Cerebellar cortex (tissue), 1 donor: ENCODE measurements around the gene CKB.
A peak's percentile ranks its signal among the peaks of the same experiment; 100 is the strongest.

Source experiments
- DNase-seq: peaks from one replicate; pipeline ENCODE4 v3.0.0-alpha.2; 2015; ENCODE audit warnings: low spot score

Gene CKB

DNA sequence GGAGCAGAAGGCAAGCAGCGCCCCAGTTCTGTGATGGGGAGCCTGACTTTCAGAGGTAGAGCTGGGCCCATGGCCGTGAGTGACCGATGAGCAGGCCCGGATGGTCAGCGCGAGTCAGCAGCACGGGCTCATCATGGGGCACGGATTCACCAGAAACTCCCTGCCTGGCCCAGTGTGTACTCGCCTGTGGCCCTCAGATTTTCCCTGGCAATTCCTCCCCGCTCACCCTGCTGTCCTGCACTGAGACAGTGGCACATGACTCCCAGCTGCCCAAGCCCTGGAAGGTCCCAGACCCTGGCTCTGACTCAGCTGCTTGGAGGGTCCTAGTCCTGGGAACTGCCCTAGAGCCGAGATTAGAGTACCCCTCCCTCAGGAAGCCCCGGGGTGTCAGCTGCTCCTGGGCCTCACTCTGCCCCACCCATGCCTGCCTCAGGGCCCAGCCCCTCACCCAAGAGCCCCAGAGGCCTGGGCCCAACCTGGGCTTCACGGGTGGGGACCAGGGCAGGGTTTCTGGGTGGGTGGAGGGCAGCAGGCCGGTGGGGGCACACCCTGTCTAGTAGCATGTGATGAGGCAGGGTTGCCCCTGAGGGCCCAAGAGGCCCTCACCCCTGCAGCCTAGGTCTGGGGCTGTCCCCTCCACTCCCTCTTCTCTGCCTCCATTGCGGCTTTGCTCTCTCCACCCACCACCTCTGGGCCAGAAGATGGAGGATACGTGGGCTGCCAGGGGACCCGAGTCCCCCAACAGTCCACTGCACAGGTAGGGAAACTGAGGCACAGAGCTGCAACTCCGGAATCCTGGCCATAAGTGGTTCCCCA lies 14.8 kb upstream of the CKB start:
- DNase-seq = no peak

DNA sequence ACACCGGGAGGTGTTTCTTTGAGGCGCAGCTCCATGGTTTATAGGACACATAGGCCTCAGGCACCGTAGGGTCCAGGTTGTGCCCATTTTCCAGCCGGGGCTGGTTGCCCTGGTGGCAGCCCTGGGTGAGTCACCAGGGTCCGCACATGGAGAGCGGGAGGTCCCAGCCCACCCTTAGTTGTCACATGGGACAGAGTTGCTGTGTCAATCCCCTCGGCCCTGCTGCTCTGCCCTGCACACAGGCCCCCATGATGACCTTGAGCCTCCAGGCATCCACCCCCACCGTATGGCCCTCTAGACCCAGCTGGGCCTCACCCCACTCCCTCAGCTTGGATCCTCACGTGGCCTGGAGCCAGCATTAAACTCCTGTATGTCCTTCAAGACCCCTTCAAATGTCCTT lies 14.1 kb upstream of the CKB start:
- DNase-seq = no peak

DNA sequence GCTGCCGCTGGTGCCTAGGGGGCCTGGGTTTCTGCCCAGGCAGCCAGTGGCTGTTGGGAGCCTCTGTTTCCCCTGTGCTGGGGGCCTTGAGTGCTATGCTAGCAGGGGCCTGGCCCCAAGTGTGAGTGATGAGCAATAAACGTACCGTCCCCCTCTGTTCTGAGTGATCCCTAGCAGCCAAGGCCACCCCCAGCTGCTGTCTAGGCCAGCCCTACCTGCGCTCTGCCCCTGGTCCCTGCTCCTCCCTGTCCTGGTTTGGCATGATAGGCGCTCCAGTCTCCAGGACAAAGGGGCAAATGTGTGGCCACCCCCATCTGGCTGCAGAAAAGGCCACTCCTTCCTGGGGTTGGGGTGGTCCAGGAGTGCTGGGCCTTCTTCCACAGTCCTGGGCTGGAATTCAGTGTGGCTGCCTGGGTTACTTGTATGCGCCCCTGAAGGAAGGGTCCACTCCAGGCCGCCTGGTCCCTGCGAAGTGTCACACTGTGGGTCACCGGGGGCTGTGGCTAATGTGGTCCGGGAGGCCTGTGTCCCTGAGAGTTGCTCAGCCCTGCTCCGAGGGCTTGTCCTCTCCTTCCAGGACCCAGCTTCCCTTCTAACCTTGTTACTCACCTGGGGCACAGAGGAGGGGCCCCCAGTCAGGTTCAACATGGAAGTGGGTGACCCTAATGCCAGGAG lies 13.4 kb upstream of the CKB start:
- DNase-seq = no peak

DNA sequence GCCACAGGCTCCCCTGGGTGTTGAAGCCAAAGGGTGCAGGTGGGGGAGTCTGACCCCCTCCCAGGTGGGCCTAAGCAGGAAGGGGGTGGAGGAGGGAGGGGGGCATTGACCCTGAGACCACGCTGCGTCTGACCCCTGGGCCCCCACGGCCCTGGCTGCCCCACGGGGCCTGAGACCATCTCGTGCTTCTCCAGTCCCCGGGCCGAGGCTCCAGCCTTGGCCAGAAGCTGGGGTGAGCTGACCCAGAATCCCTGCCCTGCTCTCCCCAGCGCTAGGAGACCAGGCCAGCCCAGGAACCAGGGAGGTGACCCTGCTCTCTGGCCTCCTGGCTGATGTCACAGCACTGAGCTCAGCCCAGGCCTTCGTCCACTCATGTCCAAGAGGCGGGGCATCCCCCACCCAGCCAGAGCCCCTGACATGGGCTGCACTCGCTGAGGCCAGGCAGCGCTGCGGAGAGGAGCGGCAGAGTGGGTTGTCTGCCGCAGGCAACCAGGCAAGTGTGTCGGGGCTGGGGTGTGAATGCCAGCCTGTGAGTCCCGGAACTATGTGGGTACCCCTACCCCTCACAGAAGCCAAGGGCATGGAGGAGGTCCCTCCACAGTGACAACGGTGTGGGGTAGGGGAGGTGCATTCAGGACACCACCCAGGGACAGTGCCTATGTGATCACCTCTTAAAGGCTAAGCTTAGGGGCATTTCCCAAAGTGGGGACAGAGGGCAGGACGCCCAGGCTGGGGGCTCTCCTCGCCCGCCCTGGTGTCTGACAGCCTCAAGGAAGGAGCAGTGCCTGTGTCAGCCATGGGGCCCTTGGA lies 12.7 kb upstream of the CKB start:
- no peak for DNase-seq

DNA sequence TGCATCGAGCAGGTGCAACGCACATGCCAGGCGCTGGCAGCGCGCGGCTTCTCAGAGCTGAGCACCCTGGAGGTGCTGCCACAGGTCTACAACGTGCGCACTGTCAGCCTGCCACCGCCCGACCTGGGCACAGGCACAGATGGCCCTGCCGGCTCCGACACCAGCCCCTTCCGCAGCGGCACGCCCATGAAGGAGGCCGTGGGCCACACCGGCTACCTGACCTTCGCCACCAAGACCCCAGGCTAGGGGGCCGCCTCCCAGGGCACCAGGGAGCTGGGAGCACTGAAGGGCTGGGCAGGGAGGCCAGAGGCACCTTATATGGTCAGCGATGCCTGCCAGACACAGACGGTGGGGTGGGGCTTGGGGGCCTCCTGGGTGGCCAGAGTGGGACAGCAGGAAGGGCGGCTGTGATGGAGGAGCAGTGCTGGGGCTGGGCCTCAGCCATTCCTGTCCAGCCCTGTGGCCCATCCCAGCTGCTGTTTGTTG lies 12.0 kb upstream of the CKB start:
- peak; percentile 62 for DNase-seq

DNA sequence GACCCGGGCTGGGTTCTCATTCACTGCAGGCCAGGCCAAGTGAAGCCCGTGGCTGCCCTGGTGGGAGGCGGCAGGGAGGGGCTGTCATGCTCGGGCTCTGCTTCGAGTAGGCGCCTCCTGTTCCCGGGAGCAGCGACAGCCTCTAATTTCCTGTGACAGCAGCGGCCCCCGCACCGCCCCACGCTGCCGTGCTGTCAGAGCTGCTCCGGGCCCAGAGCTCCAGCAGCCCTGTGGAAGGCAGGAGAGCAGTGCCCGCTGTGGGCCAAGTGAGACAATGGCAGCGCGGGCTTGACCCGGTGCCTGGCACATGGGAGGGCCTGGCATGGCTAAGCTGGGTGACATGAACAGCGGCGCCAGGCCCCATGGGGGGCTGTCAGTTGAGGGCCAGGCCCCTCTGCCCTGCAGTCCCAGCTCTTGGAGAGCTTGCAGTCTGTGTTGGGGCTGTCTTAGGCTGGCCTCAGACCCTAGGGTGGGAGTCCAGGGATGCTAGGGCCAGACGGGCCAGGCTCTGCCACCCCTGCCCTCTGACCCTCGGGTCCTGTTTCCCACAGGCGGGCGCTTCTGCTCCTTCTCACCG lies 11.5 kb upstream of the CKB start:
- DNase-seq = peak; percentile 81

DNA sequence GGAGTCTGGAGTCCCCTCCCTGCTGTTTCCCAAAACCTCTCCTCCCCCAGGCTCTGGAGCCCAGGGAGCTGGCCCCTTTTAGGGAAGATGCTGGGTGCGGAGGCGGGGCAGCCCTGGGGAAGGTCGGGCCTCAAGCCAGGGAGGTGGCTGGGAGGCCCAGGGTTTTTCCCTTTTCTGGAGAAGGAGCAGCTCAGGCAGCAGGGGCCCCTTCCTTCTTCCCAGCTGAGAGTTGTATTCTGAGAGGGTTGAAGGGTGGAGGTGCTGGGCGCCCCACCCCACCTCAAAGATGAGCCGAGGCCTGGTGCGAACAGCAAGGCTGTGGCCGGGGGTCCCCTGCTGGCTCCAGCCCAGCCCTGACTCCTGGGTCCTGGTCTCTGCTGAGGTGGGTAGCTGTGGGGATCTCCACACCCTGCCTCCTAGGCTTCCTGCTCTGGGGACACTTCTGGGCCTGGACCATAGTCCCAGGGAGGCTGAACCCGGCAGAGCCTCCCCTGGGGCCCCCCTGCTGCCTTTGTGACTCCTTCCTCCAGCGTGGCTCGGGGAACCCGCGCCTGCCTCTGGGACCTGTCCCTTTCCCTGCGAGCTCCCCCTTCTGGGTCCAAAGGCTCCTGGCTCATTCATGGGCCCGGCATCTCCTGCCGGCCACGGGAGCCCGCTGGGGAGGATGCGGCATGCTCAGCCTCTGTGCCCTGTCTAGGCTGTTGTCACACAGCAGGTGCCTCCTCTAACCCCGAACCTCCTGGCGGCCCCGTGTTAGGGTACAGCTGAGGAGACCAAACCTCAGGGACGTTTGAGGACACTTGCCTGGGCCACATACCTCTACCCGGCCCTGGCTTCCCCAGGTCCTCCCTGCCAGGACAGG lies 10.7 kb upstream of the CKB start:
- DNase-seq = peak; percentile 38

DNA sequence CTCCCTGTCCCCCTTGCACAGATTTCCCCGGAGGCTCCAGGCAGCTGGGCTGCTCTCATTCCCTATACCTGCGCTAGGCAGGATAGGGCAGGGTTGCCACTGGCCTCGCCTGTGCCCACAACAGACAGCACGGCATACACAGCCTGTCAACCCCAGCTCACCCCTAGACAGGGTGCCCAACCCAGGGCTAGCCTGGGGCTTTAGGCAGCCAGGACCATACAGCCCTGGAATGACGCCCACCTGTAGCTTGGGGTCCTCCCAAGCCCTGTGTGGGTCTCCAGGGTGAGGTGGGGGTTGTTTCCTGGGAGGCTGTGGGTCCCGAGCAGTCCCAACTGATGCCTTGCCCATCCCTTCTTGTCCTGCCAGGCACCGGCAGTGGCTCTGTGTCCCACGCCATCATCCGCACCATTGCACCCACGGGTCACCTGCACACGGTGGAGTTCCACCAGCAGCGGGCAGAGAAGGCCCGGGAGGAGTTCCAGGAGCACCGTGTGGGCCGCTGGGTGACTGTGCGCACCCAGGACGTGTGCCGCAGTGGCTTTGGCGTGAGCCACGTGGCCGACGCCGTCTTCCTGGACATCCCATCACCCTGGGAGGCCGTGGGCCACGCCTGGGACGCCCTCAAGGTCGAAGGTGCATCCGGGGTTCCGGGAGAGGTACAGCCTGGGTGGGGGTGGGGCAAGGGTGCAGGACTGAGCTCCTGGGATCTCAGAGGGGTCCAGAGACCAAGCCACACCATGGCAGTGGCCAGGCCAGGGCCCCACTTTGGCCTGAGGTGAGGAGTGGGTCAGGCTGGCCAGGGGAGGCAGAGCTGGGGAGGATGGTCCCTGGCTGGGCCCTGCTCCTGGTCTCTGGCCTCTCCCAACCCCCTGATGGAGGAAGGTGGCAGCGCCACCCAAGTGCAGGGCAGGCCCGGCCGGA lies 9.8 kb upstream of the CKB start:
- no peak for DNase-seq

DNA sequence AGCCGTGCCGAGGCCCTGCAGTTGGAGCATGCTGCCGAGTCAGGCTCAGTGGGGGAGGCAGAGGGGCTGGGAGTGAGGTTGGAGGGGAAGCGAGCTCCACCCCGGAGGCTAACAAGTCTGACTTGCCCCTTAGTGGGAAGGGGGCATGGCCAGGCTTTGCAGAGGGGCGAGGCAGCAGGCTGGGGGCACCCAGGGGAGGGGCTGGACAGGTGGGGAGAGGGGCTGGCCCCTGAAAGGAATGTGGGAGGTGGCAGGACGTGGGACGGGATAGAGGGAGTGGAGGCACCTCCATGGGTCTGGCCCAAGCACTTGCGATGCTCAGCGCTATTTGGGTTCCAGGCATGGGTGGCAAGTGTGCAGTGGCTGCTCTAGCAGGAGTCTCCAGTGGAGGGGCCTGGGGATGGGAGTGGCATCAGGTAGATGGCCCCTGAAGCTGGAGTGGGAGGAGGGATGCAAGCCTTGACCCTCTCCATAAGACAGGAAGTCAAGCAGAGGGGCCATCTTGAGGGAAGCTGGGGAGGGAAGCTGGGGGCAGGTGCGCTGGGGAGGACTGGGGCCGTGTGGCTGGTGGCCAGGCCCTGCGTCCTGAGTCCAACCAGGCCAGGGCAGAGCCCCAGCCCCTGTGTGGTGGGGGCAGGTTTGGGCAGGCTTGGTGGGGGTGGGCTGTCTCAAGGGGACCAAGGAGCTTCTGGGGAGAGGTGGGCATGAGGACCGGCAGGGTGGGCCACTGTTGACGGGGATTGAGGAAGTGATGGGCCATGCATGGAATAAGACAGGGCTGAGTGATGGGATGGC lies 9.0 kb upstream of the CKB start:
- DNase-seq = no peak

DNA sequence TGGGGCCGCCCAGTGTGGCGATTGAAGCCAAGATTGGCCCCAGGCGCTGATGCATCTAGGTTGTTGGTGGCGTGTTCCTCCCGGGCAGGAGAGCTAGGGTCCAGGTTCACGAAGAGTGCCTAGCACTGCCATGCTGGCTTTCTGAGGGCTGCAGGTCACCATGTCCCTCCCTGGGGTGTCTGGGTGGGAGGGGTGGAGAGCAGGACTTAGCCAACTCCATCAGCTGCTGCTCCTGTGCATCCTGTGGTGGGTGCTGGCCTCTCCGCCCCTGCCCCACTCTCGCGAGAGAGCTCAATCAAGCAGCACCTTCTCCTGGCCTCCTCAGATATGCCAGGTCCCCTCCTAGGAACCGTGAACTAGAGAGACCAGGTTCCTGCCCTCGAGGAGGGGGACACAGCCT lies 8.2 kb upstream of the CKB start:
- no peak for DNase-seq

DNA sequence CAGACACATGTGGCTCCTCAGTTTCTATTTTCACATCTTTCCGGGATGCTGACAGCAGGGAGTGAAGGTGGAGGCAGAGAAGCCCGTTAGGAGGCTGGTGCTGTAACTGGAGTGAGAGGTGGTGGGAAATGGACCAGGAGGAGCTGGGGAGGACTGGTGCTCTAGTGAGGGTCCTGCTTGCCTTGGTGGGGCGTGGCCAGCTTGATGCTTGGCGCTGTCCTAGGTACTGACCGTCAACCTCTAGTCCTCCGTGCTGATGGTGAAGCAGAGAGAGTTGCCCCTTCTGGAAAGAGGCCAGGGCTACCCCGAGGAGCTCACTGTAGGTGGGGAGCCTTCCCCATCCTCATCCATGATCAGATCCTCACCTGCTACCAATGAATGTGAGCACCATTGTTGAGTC lies 7.8 kb upstream of the CKB start:
- no peak for DNase-seq

DNA sequence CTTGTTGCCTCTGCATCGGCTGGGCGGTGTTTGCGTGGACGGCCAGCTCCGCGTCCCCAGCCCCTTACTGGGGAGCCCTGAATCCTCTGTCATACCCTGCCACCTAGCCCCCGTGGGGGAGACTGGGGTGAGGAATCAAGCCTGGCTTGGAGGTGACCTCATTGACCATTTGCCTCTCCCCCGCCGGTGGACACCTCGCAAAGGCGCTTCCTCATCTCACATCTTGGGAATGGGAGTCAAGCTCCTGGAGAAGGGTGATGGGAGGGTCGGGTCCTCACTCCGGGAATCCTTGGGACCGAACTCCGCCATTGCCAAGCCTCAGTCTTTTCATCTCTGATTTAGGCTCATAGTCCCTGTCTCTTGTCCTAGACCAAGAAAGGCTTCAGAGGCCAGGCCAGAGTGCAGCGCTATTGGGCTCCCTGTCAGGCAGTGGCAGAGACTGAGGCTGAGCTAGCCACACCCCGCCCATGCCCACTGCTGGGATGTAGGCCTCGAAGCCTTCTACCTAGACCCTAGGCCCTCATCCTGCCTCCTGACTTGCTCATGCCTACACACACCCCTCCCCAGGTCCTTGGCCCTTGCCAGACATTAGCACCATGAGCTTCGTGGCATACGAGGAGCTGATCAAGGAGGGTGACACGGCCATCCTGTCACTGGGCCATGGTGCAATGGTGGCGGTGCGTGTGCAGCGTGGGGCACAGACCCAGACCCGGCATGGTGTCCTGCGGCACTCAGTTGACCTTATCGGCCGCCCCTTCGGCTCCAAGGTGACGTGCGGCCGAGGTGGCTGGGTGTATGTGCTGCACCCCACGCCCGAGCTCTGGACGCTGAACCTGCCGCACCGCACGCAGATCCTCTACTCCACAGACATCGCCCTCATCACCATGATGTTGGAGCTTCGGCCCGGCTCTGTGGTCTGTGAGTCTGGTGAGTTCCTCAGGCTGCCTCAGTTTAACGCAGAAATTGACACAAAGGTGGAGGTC lies 7.0 kb upstream of the CKB start:
- no peak for DNase-seq

DNA sequence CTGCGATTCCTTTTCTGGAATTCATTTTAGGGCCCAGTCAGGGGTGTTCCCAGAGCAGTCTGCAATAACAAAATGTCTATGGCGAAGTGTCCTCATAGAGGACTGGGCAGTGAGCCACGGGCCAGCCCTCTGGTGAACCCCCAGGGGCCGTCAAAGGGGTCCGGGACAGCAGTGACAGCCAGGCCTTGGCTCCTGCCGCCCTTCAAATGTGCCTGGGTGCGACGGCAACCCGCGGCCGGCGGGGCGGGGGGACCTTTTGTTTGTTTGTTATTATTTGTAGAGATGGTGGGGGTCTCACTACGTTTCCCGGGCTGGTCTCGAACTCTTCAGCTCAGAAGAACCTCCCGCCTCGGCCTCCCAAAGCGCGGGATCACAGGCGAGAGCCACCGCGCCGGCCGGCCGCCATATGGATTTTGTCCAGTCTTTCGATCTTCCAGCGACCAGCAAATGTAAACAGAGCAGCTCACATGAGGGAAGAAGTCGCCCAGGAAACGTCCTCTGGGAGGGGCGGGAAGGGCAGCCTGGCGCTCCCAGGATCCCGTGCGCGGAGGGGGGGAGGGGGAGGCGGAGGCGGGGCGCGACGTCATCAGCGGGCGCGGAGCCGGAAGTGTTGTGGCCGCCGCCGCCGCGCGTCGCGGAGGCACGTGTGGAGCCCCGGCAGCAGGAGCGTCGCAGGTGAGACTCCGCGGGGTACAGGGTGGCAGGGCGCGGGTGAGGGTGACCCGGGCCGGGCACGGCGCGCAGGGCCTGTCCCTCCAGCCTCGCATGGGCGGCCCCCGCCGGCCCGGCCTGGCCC lies 6.2 kb upstream of the CKB start, which contains the start of gene TRMT61A:
Gene TRMT61A (plus strand): TSS at position 610 of the 796 bp plus-strand sequence. CDS start 783 bp downstream, outside the sequence.
- peak; percentile 92 for DNase-seq

DNA sequence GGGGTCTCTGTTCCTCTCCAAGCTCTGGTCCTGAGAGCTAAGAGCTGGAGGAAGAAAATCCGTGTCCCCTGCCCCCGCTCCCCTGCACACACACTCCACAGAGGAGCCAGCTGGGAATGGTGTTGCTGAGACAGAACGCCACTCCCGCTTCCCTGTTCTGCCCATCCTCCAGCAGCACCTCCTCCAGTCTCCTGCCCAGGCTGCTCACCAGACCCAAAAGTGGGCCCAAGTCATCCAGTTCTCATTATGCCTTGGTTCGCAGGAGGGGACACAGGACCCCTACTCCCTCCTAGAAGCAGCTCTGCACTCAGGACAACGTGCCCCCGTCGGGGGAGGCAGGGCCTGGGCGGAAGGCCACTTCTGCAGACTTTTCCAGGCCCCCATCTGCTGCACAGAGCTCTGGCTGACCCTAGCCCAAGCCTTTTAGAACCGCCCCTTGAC lies 5.5 kb upstream of the CKB start:
- peak; percentile 67 for DNase-seq

DNA sequence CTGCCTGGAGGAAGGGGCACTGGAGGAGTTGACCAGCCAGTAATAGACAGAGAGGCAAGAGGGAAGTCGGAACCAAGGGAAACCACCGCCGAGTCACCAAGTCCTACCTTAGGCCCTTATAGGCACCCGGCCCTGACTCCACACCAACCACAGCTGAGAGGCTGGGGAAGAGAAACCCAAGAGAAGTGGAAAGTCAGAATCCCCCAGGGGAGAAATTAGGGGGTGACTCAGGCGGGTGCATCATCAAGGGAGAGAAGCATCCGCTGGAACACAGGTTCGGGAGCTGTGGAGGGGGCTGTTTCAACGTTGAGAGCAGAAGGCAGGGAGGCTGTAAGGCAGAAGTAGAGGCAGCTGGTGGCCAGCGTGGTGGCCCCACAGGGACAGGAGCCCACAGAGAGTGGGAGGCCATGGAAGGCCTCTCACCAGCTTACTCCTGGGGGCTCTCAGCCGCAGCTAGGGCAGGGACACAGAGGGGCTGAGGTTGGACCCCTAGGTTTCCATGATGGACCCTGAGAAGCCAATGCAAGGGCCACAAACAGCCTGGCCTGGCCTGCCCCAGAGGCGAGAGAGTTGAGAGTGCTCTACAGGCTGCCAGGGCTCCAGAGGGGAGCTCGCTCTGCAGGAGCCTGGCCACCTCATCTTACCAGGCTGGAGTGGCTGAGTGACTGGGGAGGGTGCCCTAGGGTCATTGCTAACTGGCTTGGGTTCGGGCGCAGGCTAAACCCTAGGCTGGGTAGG lies 4.9 kb upstream of the CKB start:
- DNase-seq = no peak

DNA sequence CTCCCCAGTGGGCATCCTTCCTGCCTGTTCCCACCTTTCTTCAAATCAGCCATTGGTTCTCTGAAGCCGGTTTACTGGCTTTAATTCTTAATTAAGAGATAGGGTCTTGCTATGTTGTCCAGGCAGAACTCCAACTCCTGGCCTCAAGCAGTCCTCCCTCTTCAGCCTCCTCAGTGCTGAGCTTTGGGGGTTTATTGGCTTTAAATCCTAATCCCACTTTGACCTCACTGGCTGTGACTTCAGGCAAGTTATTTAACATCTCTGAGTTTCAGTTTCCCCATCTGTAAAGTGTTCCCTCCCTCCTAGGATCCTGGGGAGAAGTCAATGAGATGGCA lies 4.3 kb upstream of the CKB start:
- no peak for DNase-seq
